ENCODE results near the gene SHE. TPM values are rescaled to one million over a fixed set of nuclear protein-coding genes. Genes with fewer than 3 reads are reported as not detected.

SHE gene
- total RNA-seq, 6 experiments from 2014 or later, result 4.0 to 5.6 (median 4.7) TPM

DNA sequence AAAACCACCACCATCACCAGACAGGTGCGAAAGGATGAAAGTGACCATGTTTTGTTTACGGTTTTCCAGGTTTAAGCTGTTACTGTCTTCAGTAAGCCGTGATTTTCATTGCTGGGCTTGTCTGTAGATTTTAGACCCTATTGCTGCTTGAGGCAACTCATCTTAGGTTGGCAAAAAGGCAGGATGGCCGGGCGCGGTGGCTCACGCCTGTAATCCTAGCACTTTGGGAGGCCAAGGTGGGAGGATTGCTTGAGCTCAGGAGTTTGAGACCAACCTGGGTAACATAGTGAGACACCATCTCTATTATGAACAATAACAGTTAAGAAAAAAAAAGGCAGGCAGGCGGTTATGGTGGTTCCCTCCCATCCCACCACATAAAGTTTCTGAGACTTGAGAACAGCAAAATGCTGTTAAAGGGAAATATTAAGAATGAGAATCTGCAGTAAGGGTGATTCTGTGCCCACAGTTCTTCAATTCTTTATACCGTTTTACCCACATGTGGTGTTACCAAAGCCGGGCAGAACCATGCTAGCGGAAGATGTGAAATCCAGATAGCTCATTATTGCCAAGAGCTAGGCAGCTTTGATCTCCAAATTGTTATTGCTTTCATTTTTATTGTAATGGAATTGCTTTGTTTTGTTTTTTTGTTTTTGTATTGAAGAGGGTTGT is 34.6 kb downstream of the SHE start:
- Histone ChIP-seq H3K9me3 (no peaks in the 10 kb centered on the region), H3K36me3 (peaks cover 0 to 56% (median 14%) of the 10 kb centered on the region in 4 donors), H3K4me3 (no peak overlapping the region), H3K27me3 (no peaks in the 10 kb centered on the region), H3K4me1 (peaks cover 0 to 5% (median 0%) of the 10 kb centered on the region in 4 donors), H3K27ac (no peak overlapping the region)
- TF ChIP-seq POLR2A (IDR thresholded peaks at IDR 0.05) (no peak), CTCF (IDR thresholded peaks at IDR 0.05) (no peak)
- DNase-seq (no peak), ATAC-seq (no peak)
- 82% methylated on average over 9 of the region's 11 CpGs for WGBS (ENCODE audit: insufficient coverage, low coverage, low lambda C conversion rate, missing lambda C conversion rate)
- intact Hi-C loops (cut with DNase I), result no loop called here

GRCh38 chr1:154466921-154467417 is 35.2 kb downstream of the SHE start:
- peaks cover 0 to 60% (median 14%) of the 10 kb centered on the region in 4 donors for H3K36me3 ChIP-seq
- intact Hi-C loops (cut with DNase I), result no loop called here
- H3K27me3 ChIP-seq, result no peaks in the 10 kb centered on the region
- 47% methylated on average over 8 of the region's 8 CpGs for WGBS (ENCODE audit: insufficient coverage, low coverage, low lambda C conversion rate, missing lambda C conversion rate)
- no peaks in the 10 kb centered on the region for H3K9me3 ChIP-seq
- DNase-seq, result no peak
- ATAC-seq, result no peak
- no peak overlapping the region for H3K4me3 ChIP-seq
- no peak overlapping the region for H3K27ac ChIP-seq
- H3K4me1 ChIP-seq, result peaks cover 0 to 5% (median 0%) of the 10 kb centered on the region in 4 donors
- TF ChIP-seq CTCF (IDR thresholded peaks at IDR 0.05), result peak in 2 of 4 donors; percentile 10 to 18
- TF ChIP-seq POLR2A (IDR thresholded peaks at IDR 0.05), result no peak

- H3K27me3 ChIP-seq, result no peaks in the 10 kb centered on the region
- DNase-seq, result no peak
- no peak overlapping the region for H3K27ac ChIP-seq
- H3K4me1 ChIP-seq, result peaks cover 0 to 5% (median 0%) of the 10 kb centered on the region in 4 donors
- no peak for ATAC-seq
- H3K36me3 ChIP-seq, result peaks cover 0 to 68% (median 14%) of the 10 kb centered on the region in 4 donors
- intact Hi-C loops (cut with DNase I), result no loop called here
- no peak overlapping the region for H3K4me3 ChIP-seq
- WGBS (ENCODE audit: insufficient coverage, low coverage, low lambda C conversion rate, missing lambda C conversion rate), result 68% methylated on average over 3 of the region's 3 CpGs
- no peak for TF ChIP-seq CTCF (IDR thresholded peaks at IDR 0.05)
- no peak for TF ChIP-seq POLR2A (IDR thresholded peaks at IDR 0.05)
- no peaks in the 10 kb centered on the region for H3K9me3 ChIP-seq
These were observed 36.0 kb downstream of the SHE start for GRCh38 chr1:154466206-154466605.

GRCh38 chr1:154465621-154466195 is 36.5 kb downstream of the SHE start:
- peaks cover 0 to 73% (median 17%) of the 10 kb centered on the region in 4 donors for H3K36me3 ChIP-seq
- 75% methylated on average over 6 of the region's 8 CpGs for WGBS (ENCODE audit: insufficient coverage, low coverage, low lambda C conversion rate, missing lambda C conversion rate)
- no peaks in the 10 kb centered on the region for H3K9me3 ChIP-seq
- no peak overlapping the region for H3K4me3 ChIP-seq
- no peak for DNase-seq
- no peak overlapping the region for H3K27ac ChIP-seq
- intact Hi-C loops (cut with DNase I), result no loop called here
- ATAC-seq, result no peak
- H3K27me3 ChIP-seq, result no peaks in the 10 kb centered on the region
- H3K4me1 ChIP-seq, result peaks cover 0 to 5% (median 0%) of the 10 kb centered on the region in 4 donors
- TF ChIP-seq POLR2A (IDR thresholded peaks at IDR 0.05) (no peak), CTCF (IDR thresholded peaks at IDR 0.05) (no peak)

All from right lobe of liver (tissue), 6 donors.